Measurements from ENCODE around the gene TTLL3.

- TF ChIP-seq CTCF (IDR thresholded peaks at IDR 0.05): no peak
- TF ChIP-seq EP300 (IDR thresholded peaks at IDR 0.05): no peak
- TF ChIP-seq POLR2A (IDR thresholded peaks at IDR 0.05): no peak
Observed at GRCh38 chr3:9806688-9807589, 3.1 kb upstream of the TTLL3 start.

All from upper lobe of left lung (tissue), 4 donors.